Natural killer cell (primary cell): ENCODE results near the gene LGALS4. TPM values are rescaled to one million over a fixed set of nuclear protein-coding genes. Genes with fewer than 3 reads are reported as not detected.

Experiments used
- ATAC-seq, 3 donors: fragments of 150-1000 bp in 2 of 3; fragments of 200-7000 bp in 1 of 3; cut with Tn5 transposase; 1 replicate in 1 of 3; 2 replicates in 2 of 3; pipeline ENCODE4 v1.10.0; 2021; ENCODE audit warnings: mild to moderate bottlenecking in 2 of 3, moderate library complexity in 2 of 3
- DNase-seq, 2 donors: peaks; one replicate each; pipeline versions ENCODE4 v3.0.0 to v3.0.0-alpha.2; 2013 to 2021; ENCODE audit warnings: mixed read lengths in 1 of 2
- H3K27ac ChIP-seq: one replicate; pipeline ENCODE4 v1.5.1; 2013; ENCODE audit warnings: mild to moderate bottlenecking, low read length
- H3K27me3 ChIP-seq: one replicate; pipeline ENCODE4 v1.6.1; 2013; ENCODE audit warnings: low read length; ENCODE audit not compliant: control insufficient read depth, insufficient read depth
- H3K36me3 ChIP-seq: one replicate; pipeline ENCODE4 v1.6.1; 2013; ENCODE audit warnings: low read length; ENCODE audit not compliant: control insufficient read depth, insufficient read depth
- H3K4me1 ChIP-seq: one replicate; pipeline ENCODE4 v1.6.1; 2013; ENCODE audit warnings: low read length; ENCODE audit not compliant: control insufficient read depth, insufficient read depth
- H3K4me3 ChIP-seq: one replicate; pipeline ENCODE4 v1.5.1; 2013; ENCODE audit warnings: low read length
- H3K9me3 ChIP-seq: one replicate; pipeline ENCODE4 v1.6.1; 2013; ENCODE audit warnings: low read length; ENCODE audit not compliant: control insufficient read depth, insufficient read depth
- H3K27ac Mint-ChIP-seq, 2 donors: one replicate each; pipeline ENCODE4 v1.8.0; 2022; ENCODE audit warnings: mild to moderate bottlenecking in 2 of 2, mixed read lengths in 2 of 2, moderate library complexity in 1 of 2
- H3K27me3 Mint-ChIP-seq, 2 donors: one replicate each; pipeline ENCODE4 v1.8.0; 2022; ENCODE audit warnings: low read depth in 2 of 2, mixed read lengths in 2 of 2
- H3K36me3 Mint-ChIP-seq: one replicate; pipeline ENCODE4 v1.8.0; 2022; ENCODE audit warnings: mixed read lengths
- H3K4me1 Mint-ChIP-seq, 2 donors: one replicate each; pipeline ENCODE4 v1.8.0; 2022; ENCODE audit warnings: mixed read lengths in 2 of 2
- H3K4me3 Mint-ChIP-seq: one replicate; pipeline ENCODE4 v1.8.0; 2022; ENCODE audit warnings: mild to moderate bottlenecking, moderate library complexity, mixed read lengths
- H3K9me3 Mint-ChIP-seq, 2 donors: one replicate each; pipeline ENCODE4 v1.8.0; 2022; ENCODE audit warnings: mixed read lengths in 2 of 2
- WGBS: methylation state at CpG from one replicate; pipeline ENCODE4 v1.1.7; 2013; ENCODE audit warnings: missing lambda C conversion rate; ENCODE audit not compliant: insufficient coverage; 5-methylcytosine and 5-hydroxymethylcytosine counted together
- intact Hi-C: fragments of 100-400 bp; cut with micrococcal nuclease; formaldehyde crosslinking; loops from one replicate; pipeline ENCODE4 v1.14.2; 2022
- total RNA-seq, 4 donors: library from RNA; stranded (reverse); fragments of 120-200 nt in 1 of 4; gene quantifications; one replicate each; pipeline versions ENCODE4 v1.2.3 to v1.2.4, GENCODE V29; 2013 to 2022
- TF ChIP-seq, protein P1 (sequence below): fragments of 200-600 bp; IDR thresholded peaks from one replicate; pipeline ENCODE4 v1.8.0; 2022; ENCODE audit warnings: antibody characterized with exemption

The LGALS4 gene
- total RNA-seq, 3 donors from 2014 or later (not counting 1 experiment from before 2014, with no cell fraction given), result 4.2 to 4.8 (median 4.6) TPM

DNA sequence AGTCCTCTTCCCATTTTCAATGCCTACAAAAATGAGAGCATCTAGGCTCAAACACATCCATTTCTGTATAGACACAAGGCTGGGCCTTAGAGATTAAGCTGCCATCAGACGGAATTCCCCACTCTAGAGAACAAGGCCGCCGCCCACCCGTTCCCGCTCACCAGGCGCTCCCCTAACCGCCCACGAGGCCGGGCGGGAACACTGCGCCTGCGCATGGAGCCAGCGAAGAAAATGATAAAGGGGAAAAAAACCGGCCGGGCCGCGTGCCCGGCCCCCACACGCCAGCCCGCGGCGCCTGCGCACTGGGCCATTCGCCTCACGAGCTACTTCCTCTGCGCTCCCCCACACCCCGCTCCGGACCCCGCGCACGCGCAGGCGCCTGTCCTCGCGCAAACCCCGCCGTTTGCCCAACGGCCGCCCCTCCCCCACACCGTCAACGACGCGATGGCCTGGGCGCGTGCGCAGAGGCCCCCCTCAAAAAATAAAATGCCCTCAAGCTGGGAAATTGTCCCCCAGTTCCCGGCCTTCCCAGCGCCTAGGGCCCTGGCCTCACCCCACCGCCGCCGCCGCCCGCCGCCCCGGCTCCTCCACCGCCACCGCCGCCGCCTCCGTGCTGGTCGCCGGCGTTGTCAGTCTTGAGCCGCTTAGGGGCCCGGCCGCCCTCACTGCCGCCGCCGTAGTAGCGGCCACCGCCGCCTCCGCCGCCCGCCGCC lies 36.6 kb upstream of the LGALS4 start:
- H3K27ac ChIP-seq, result peak overlapping the region; percentile 90
- DNase-seq (peak; percentile 98 to 99), ATAC-seq (peak; percentile 21 to 52 (median 39))
- Mint-ChIP-seq H3K27me3 (no peaks in the 10 kb centered on the region), H3K4me3 (peak overlapping the region; percentile 96), H3K4me1 (peaks cover 63 to 74% of the 10 kb centered on the region in 2 donors), H3K36me3 (peaks cover 14% of the 10 kb centered on the region), H3K9me3 (no peaks in the 10 kb centered on the region), H3K27ac (peak overlapping the region; percentile 99 to 100)
- no peaks in the 10 kb centered on the region for H3K27me3 ChIP-seq
- WGBS, result under 1% methylated on average over 76 of the region's 76 CpGs
- TF ChIP-seq, protein P1, sequence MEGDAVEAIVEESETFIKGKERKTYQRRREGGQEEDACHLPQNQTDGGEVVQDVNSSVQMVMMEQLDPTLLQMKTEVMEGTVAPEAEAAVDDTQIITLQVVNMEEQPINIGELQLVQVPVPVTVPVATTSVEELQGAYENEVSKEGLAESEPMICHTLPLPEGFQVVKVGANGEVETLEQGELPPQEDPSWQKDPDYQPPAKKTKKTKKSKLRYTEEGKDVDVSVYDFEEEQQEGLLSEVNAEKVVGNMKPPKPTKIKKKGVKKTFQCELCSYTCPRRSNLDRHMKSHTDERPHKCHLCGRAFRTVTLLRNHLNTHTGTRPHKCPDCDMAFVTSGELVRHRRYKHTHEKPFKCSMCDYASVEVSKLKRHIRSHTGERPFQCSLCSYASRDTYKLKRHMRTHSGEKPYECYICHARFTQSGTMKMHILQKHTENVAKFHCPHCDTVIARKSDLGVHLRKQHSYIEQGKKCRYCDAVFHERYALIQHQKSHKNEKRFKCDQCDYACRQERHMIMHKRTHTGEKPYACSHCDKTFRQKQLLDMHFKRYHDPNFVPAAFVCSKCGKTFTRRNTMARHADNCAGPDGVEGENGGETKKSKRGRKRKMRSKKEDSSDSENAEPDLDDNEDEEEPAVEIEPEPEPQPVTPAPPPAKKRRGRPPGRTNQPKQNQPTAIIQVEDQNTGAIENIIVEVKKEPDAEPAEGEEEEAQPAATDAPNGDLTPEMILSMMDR, result no peak
- H3K4me1 ChIP-seq, result peaks cover 62% of the 10 kb centered on the region
- no peaks in the 10 kb centered on the region for H3K9me3 ChIP-seq
- peaks cover 34% of the 10 kb centered on the region for H3K36me3 ChIP-seq
- H3K4me3 ChIP-seq, result peak overlapping the region; percentile 40
- intact Hi-C loops, result no loop called here

DNA sequence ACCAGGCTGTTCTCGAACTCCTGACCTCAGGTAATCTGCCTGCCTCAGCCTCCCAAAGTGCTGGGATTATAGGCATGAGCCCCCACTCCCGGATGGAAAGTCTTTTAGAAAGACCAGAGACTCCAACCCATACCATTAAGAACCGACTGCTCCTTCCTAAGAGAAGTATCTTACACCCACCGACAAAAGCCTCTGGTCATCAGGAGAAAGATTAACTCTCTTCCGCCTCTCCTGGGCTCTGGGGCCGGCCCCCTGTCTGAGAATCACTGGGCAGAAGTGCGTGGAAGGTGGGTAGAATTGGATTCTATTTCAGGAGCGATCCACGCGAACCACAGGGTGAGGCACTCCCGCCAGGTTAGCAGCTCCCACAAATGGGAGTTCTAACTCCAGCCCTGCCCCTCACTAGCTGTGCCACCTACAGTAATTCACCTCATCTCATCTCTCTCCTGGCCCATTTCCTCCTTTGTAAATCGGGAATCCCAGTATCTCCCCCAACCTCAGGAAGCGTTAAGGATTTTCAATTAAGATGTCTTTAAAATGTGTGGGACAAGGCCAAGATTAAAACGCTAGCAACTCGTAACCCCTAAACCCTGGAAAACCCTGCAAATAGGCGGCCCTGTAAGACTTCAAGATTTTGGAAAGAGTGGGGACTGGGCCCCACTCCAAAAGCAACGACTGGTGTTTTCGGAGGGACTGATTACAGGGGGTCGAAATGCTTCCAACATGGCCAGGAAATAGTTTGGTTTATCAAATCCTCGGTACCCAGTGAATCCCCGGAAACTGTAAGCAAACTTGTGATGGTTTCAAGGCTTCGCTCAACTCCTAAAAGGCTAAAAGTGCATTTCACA lies 35.8 kb upstream of the LGALS4 start:
- peaks cover 70% of the 10 kb centered on the region for H3K4me1 ChIP-seq
- H3K4me3 ChIP-seq, result peak overlapping the region; percentile 40
- 36% methylated on average over 20 of the region's 22 CpGs for WGBS

DNA sequence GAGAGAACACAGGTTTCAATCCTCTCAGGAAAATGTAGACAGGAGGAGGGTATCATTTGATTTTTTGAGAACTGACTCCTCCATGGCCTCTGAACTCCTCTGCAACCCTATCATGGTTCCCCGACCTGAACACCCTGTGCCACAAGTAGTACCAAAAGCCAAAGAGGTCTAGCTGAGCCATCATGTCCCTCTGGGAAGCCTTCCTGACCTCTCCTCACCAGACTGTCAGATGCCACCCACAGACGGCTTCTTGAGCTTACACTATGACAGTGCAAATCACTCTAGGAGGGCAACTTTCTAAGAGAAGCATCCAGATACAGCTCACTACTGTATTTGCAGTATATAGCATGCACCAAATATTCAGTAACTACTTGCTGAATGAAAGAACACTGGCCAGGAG lies 33.4 kb upstream of the LGALS4 start:
- H3K36me3 ChIP-seq, result peaks cover 66% of the 10 kb centered on the region
- peaks cover 74% of the 10 kb centered on the region for H3K4me1 ChIP-seq
- 64% methylated on average over 2 of the region's 2 CpGs for WGBS
- Mint-ChIP-seq H3K27me3 (no peaks in the 10 kb centered on the region), H3K4me3 (no peak overlapping the region), H3K27ac (peak overlapping the region; percentile 48 to 99), H3K36me3 (peaks cover 34% of the 10 kb centered on the region), H3K9me3 (no peaks in the 10 kb centered on the region), H3K4me1 (peaks cover 76 to 89% of the 10 kb centered on the region in 2 donors)
- no peaks in the 10 kb centered on the region for H3K27me3 ChIP-seq
- H3K27ac ChIP-seq, result no peak overlapping the region
- DNase-seq, result no peak
- intact Hi-C loops, result no loop called here
- no peaks in the 10 kb centered on the region for H3K9me3 ChIP-seq
- ATAC-seq, result no peak
- H3K4me3 ChIP-seq, result no peak overlapping the region
- TF ChIP-seq, protein P1, result no peak

More for the DNA sequence above, 35.8 kb upstream of the LGALS4 start:
- H3K27me3 Mint-ChIP-seq, result no peaks in the 10 kb centered on the region
- Histone ChIP-seq H3K27ac (peak overlapping the region; percentile 65), H3K27me3 (no peaks in the 10 kb centered on the region), H3K9me3 (no peaks in the 10 kb centered on the region), H3K36me3 (peaks cover 42% of the 10 kb centered on the region)
- H3K36me3 Mint-ChIP-seq, result peaks cover 22% of the 10 kb centered on the region
- peak overlapping the region; percentile 99 to 100 for H3K27ac Mint-ChIP-seq
- peak overlapping the region; percentile 93 for H3K4me3 Mint-ChIP-seq
- TF ChIP-seq, protein P1, result no peak
- ATAC-seq (no peak), DNase-seq (peak in 1 of 2 donors; percentile 22)
- H3K4me1 Mint-ChIP-seq, result peaks cover 71 to 81% of the 10 kb centered on the region in 2 donors
- no peaks in the 10 kb centered on the region for H3K9me3 Mint-ChIP-seq
- intact Hi-C loops, result no loop called here
